PC-3 (cell line): Measurements from ENCODE around the gene CNTNAP2. TPM values are rescaled to one million over a fixed set of nuclear protein-coding genes. Genes with fewer than 3 reads are reported as not detected.
"Not testable (repeated sequence)": the region's sequence is repeated elsewhere in the genome, so short reads cannot be mapped to it uniquely, and the experiment has no call there.

Source experiments
- ATAC-seq: fragments of 200-7000 bp; cut with Tn5 transposase; 2 replicates; pipeline ENCODE4 v1.9.1; 2020; ENCODE audit warnings: mild to moderate bottlenecking, moderate library complexity
- BruUV-seq: library from RNA; stranded (reverse); fragments of 400-500 nt; replicated peaks from 2 replicates; lab custom pipeline; 2021; lab: Mats Ljungman, UMichigan
- CTCF ChIA-PET: fragments of 300-600 bp; sonication (Branson Sonifier 250); formaldehyde crosslinking; loops from one replicate; lab custom pipeline; 2022; ENCODE audit warnings: antibody characterized with exemption; lab: Charles Lee
- POLR2A ChIA-PET: fragments of 300-600 bp; sonication (Branson Sonifier 250); formaldehyde crosslinking; loops from one replicate; lab custom pipeline; 2022; ENCODE audit warnings: antibody characterized with exemption; ENCODE audit not compliant: unreplicated experiment; lab: Charles Lee
- DNase-seq: peaks from one replicate; pipeline ENCODE4 v3.0.0-alpha.2; 2015
- H2AFZ ChIP-seq: fragments of 300-600 bp; sonication (generic); 2 replicates; pipeline ENCODE4 v1.6.0; 2016; ENCODE audit warnings: antibody characterized with exemption, low read length
- H3F3A ChIP-seq: fragments of 300-600 bp; sonication (generic); one replicate; pipeline ENCODE4 v1.6.0; 2017; ENCODE audit warnings: antibody characterized with exemption, low read length, control low read depth, mild to moderate bottlenecking; ENCODE audit not compliant: unreplicated experiment
- H3K27ac ChIP-seq: fragments of 300-600 bp; sonication (generic); 2 replicates; pipeline ENCODE4 v1.5.1; 2016; ENCODE audit warnings: mild to moderate bottlenecking, low read length
- H3K27me3 ChIP-seq: fragments of 300-600 bp; sonication (generic); 2 replicates; pipeline ENCODE4 v1.6.1; 2016; ENCODE audit warnings: low read length, mixed read lengths
- H3K36me3 ChIP-seq: fragments of 300-600 bp; sonication (generic); 2 replicates; pipeline ENCODE4 v1.6.1; 2016; ENCODE audit warnings: low read depth, mixed run types, low read length, mixed read lengths
- H3K4me1 ChIP-seq: fragments of 300-600 bp; sonication (generic); 2 replicates; pipeline ENCODE4 v1.5.1; 2016; ENCODE audit warnings: low read length; ENCODE audit not compliant: insufficient read depth
- H3K4me2 ChIP-seq: fragments of 300-600 bp; sonication (generic); 2 replicates; pipeline ENCODE4 v1.6.0; 2016; ENCODE audit warnings: low read length
- H3K4me3 ChIP-seq: fragments of 300-600 bp; sonication (generic); 2 replicates; pipeline ENCODE4 v1.5.1; 2016; ENCODE audit warnings: mild to moderate bottlenecking, low read length, mixed read lengths
- H3K79me2 ChIP-seq: fragments of 300-600 bp; sonication (generic); 2 replicates; pipeline ENCODE4 v1.6.1; 2017; ENCODE audit warnings: low read length, mixed read lengths
- H3K9ac ChIP-seq: fragments of 300-600 bp; sonication (generic); 2 replicates; pipeline ENCODE4 v1.6.0; 2016; ENCODE audit warnings: mild to moderate bottlenecking, low read length
- H3K9me2 ChIP-seq: fragments of 300-600 bp; sonication (generic); replicated peaks from 2 replicates; pipeline ENCODE4 v1.6.1; 2016; ENCODE audit warnings: mixed run types, low read length, mixed read lengths
- H3K9me3 ChIP-seq: fragments of 300-600 bp; sonication (generic); 2 replicates; pipeline ENCODE4 v1.6.1; 2016; ENCODE audit warnings: low read length, mixed read lengths
- H4K20me1 ChIP-seq: fragments of 300-600 bp; sonication (generic); 2 replicates; pipeline ENCODE4 v1.6.1; 2016; ENCODE audit warnings: low read length, mixed read lengths
- EZH2 ChIP-seq: fragments of 300-600 bp; sonication (generic); IDR thresholded peaks from one replicate; pipeline ENCODE4 v1.6.1; 2017; ENCODE audit warnings: antibody characterized with exemption, mild to moderate bottlenecking, low read length; ENCODE audit not compliant: unreplicated experiment
- EZH2phosphoT487 ChIP-seq: fragments of 300-600 bp; sonication (generic); IDR thresholded peaks from 2 replicates; pipeline ENCODE4 v1.6.1; 2018; ENCODE audit warnings: mild to moderate bottlenecking, antibody characterized with exemption, low read length, borderline replicate concordance
- intact Hi-C: fragments of 100-400 bp; cut with micrococcal nuclease; formaldehyde crosslinking; loops from 2 replicates; pipeline ENCODE4 v1.9.0; 2023
- total RNA-seq: library from RNA; depleted of rRNA; stranded (reverse); fragments of >200 nt; gene quantifications from 2 replicates; pipeline ENCODE4 v1.2.3, GENCODE V29; 2014
- TF ChIP-seq, protein P1 (sequence below): fragments of 300-600 bp; sonication (generic); conservative IDR thresholded peaks from 2 replicates; pipeline ENCODE4 v1.5.1; 2017; ENCODE audit warnings: antibody characterized with exemption, low read depth, mild to moderate bottlenecking, low read length

Gene CNTNAP2
- total RNA-seq, 1 experiment from 2014 or later: 1.5 TPM

GRCh38 chr7:146232604-146233003, 116.0 kb downstream of the CNTNAP2 start:
- Histone ChIP-seq H3K27me3 (no peaks in the 10 kb centered on the region), H3K36me3 (no peaks in the 10 kb centered on the region), H3K4me3 (no peak overlapping the region), H3K9me3 (no peaks in the 10 kb centered on the region), H3F3A (no peaks in the 10 kb centered on the region), H3K4me1 (no peaks in the 10 kb centered on the region), H3K4me2 (no peak overlapping the region), H3K9me2 (no peaks in the 10 kb centered on the region), H3K9ac (no peak overlapping the region), H4K20me1 (no peaks in the 10 kb centered on the region), H3K27ac (no peak overlapping the region), H2AFZ (no peak overlapping the region), H3K79me2 (no peaks in the 10 kb centered on the region)
- DNase-seq (no peak), ATAC-seq (no peak)
- no peak for TF ChIP-seq EZH2
- TF ChIP-seq EZH2phosphoT487: no peak
- TF ChIP-seq, protein P1, sequence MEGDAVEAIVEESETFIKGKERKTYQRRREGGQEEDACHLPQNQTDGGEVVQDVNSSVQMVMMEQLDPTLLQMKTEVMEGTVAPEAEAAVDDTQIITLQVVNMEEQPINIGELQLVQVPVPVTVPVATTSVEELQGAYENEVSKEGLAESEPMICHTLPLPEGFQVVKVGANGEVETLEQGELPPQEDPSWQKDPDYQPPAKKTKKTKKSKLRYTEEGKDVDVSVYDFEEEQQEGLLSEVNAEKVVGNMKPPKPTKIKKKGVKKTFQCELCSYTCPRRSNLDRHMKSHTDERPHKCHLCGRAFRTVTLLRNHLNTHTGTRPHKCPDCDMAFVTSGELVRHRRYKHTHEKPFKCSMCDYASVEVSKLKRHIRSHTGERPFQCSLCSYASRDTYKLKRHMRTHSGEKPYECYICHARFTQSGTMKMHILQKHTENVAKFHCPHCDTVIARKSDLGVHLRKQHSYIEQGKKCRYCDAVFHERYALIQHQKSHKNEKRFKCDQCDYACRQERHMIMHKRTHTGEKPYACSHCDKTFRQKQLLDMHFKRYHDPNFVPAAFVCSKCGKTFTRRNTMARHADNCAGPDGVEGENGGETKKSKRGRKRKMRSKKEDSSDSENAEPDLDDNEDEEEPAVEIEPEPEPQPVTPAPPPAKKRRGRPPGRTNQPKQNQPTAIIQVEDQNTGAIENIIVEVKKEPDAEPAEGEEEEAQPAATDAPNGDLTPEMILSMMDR: no peak
- CTCF ChIA-PET: no interaction called here
- intact Hi-C loops: no loop called here
- no TSS peak for BruUV-seq
- POLR2A ChIA-PET: no interaction called here

- H3K9me3 ChIP-seq: no peaks in the 10 kb centered on the region
- no peaks in the 10 kb centered on the region for H3K4me1 ChIP-seq
- no peak overlapping the region for H3K9ac ChIP-seq
- H3K4me2 ChIP-seq: no peak overlapping the region
- no peaks in the 10 kb centered on the region for H3K9me2 ChIP-seq
- intact Hi-C loops: no loop called here
- H3K4me3 ChIP-seq: no peak overlapping the region
- H3F3A ChIP-seq: no peaks in the 10 kb centered on the region
- no peak overlapping the region for H2AFZ ChIP-seq
- H3K27me3 ChIP-seq: no peaks in the 10 kb centered on the region
- H3K36me3 ChIP-seq: no peaks in the 10 kb centered on the region
- ChIA-PET CTCF (no interaction called here), POLR2A (no interaction called here)
- H3K79me2 ChIP-seq: no peaks in the 10 kb centered on the region
- ATAC-seq (no peak), DNase-seq (no peak)
- H4K20me1 ChIP-seq: no peaks in the 10 kb centered on the region
- no TSS peak for BruUV-seq
- TF ChIP-seq EZH2 (no peak), EZH2phosphoT487 (no peak)
- TF ChIP-seq, protein P1: no peak
- H3K27ac ChIP-seq: no peak overlapping the region
These were observed 118.6 kb downstream of the CNTNAP2 start for GRCh38 chr7:146235195-146235594.

DNA sequence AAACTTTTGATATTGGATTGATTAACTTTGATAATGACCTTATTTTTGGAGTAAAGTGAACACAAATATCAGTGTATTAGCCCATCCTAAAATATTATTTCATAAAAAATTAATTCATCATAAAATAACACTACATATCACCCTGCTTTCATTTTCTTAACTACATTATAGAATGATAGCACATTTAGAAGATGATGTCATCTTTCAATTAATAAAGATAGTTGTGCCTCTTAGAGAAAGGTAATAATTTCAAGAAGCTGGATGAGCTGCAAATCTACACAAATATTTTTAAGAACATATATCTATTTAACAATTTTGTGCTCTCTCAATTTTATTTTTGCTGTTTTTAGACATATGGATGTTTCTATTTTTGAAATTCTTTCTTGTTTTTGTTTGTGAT, 126.1 kb downstream of the CNTNAP2 start:
- Histone ChIP-seq H3K4me2 (no peak overlapping the region), H3F3A (no peaks in the 10 kb centered on the region), H3K79me2 (no peaks in the 10 kb centered on the region), H3K9me3 (no peaks in the 10 kb centered on the region), H2AFZ (no peak overlapping the region), H3K4me1 (no peaks in the 10 kb centered on the region), H4K20me1 (no peaks in the 10 kb centered on the region), H3K27me3 (no peaks in the 10 kb centered on the region), H3K4me3 (no peak overlapping the region), H3K9ac (no peak overlapping the region), H3K36me3 (no peaks in the 10 kb centered on the region), H3K27ac (no peak overlapping the region), H3K9me2 (no peaks in the 10 kb centered on the region)
- TF ChIP-seq, protein P1: no peak
- TF ChIP-seq EZH2: no peak
- ChIA-PET POLR2A (no interaction called here), CTCF (no interaction called here)
- ATAC-seq (no peak), DNase-seq (no peak)
- intact Hi-C loops: no loop called here
- no TSS peak for BruUV-seq

GRCh38 chr7:146247991-146248390, 131.4 kb downstream of the CNTNAP2 start:
- H4K20me1 ChIP-seq, H3K36me3 ChIP-seq, H3K4me1 ChIP-seq, H3F3A ChIP-seq, POLR2A ChIA-PET, H2AFZ ChIP-seq, H3K9me3 ChIP-seq, BruUV-seq, intact Hi-C loops, H3K9me2 ChIP-seq, H3K27me3 ChIP-seq, DNase-seq, CTCF ChIA-PET, H3K27ac ChIP-seq, H3K4me3 ChIP-seq, H3K4me2 ChIP-seq, ATAC-seq, H3K79me2 ChIP-seq, H3K9ac ChIP-seq: not testable (repeated sequence)
